Stimulated activated CD4-positive, alpha-beta T cell treated with anti-CD3 and anti-CD28 coated beads, Interleukin-4, amount 100 ng/mL, for 4 hours (primary cell): ENCODE results near the gene FOXB2.

Experiments
- DNase-seq, 2 experiments: peaks; one replicate each; pipeline ENCODE4 v3.0.0-alpha.2; 2020

FOXB2 gene

DNA sequence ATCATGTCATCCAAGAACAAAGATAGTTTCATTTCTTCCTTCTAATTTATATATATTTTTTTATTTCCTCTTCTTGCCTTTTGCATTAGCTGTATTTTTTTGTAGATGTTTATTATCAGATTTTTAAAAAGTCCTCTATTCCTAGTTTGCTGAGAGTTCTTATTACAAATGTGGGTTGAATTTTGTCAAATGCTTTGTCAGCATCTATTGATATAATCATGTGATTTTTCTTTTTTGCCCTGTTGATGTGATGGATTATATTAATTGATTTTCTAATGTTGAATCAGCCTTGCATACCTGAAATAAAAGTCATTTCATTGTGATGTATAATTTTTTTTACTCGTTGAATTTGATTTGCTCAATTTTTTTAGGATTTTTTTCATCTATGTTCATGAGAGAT, 46.9 kb downstream of the FOXB2 start:
- no peak for DNase-seq
